Endothelial cell of umbilical vein (primary cell): ENCODE measurements around the gene PECR. TPM values are rescaled to one million over a fixed set of nuclear protein-coding genes. Genes with fewer than 3 reads are reported as not detected.
"Not testable (repeated sequence)": the region's sequence is repeated elsewhere in the genome, so short reads cannot be mapped to it uniquely, and the experiment has no call there.

Experiments used
- BruUV-seq: library from RNA; stranded (reverse); fragments of 400-500 nt; replicated peaks from 2 replicates; lab custom pipeline; 2021; lab: Mats Ljungman, UMichigan
- CTCF ChIA-PET: fragments of 300-600, 350-600 bp; sonication (Branson Sonifier 250); formaldehyde crosslinking; loops from one replicate; lab custom pipeline; 2021; ENCODE audit warnings: antibody characterized with exemption, inconsistent platforms; lab: Charles Lee
- POLR2A ChIA-PET: fragments of 300-600, 350-600 bp; sonication (Branson Sonifier 250); formaldehyde crosslinking; loops from one replicate; lab custom pipeline; 2021; ENCODE audit warnings: antibody characterized with exemption, inconsistent platforms; lab: Charles Lee
- DNase-seq: peaks from one replicate; pipeline ENCODE4 v3.0.0-alpha.2; 2011; ENCODE audit warnings: low read depth, low spot score
- FAIRE-seq: peaks from 2 replicates; lab custom pipeline; 2011; peaks lifted over from hg19 to GRCh38; lab: Jason Lieb, UNC
- H2AFZ ChIP-seq: 2 replicates; pipeline ENCODE4 v1.6.0; 2012; ENCODE audit warnings: low read depth, low read length, control low read depth, inconsistent platforms
- H3K27ac ChIP-seq: 2 replicates; pipeline ENCODE4 v1.5.1; 2011; ENCODE audit warnings: low read depth, mild to moderate bottlenecking, control low read depth, low read length, moderate library complexity; ENCODE audit not compliant: insufficient read depth
- H3K27me3 ChIP-seq, 2 experiments: 2 replicates each; pipeline versions ENCODE4 v1.6.0 to v1.6.1; 2011; ENCODE audit warnings: low read length in 2 of 2, mixed read lengths in 1 of 2; ENCODE audit not compliant: control insufficient read depth in 2 of 2, insufficient read depth in 2 of 2
- H3K36me3 ChIP-seq, 2 experiments: 2 replicates in 1 of 2; 3 replicates in 1 of 2; pipeline ENCODE4 v1.5.1; 2011; ENCODE audit warnings: low read length in 2 of 2, mild to moderate bottlenecking in 1 of 2, moderate library complexity in 1 of 2; ENCODE audit not compliant: control insufficient read depth in 2 of 2, insufficient read depth in 2 of 2; ENCODE audit errors: extremely low read depth in 1 of 2
- H3K4me1 ChIP-seq: 3 replicates; pipeline ENCODE4 v1.5.1; 2011; ENCODE audit warnings: mild to moderate bottlenecking, low read length; ENCODE audit not compliant: control insufficient read depth, insufficient read depth; ENCODE audit errors: extremely low read depth
- H3K4me2 ChIP-seq: 2 replicates; pipeline ENCODE4 v1.6.1; 2011; ENCODE audit warnings: low read length, control low read depth, mixed read lengths; ENCODE audit not compliant: insufficient read depth
- H3K4me3 ChIP-seq, 3 experiments: fragments of 200-600 bp in 1 of 3; sonication (generic), shearing (Covaris generic) in 1 of 3; replicated peaks in 1 of 3; 2 replicates each; pipeline ENCODE4 v1.5.1; 2011 to 2016; ENCODE audit warnings: control low read depth in 3 of 3, low read length in 3 of 3, mild to moderate bottlenecking in 2 of 3, inconsistent platforms in 1 of 3, low read depth in 1 of 3, moderate library complexity in 1 of 3; ENCODE audit not compliant: insufficient read depth in 1 of 3
- H3K79me2 ChIP-seq: 2 replicates; pipeline ENCODE4 v1.6.0; 2012; ENCODE audit warnings: low read length, inconsistent platforms; ENCODE audit not compliant: control insufficient read depth, insufficient read depth
- H3K9ac ChIP-seq: replicated peaks from 2 replicates; pipeline ENCODE3; 2011; ENCODE audit warnings: low read length, control low read depth; ENCODE audit not compliant: insufficient read depth; ENCODE audit errors: extremely low read depth
- H3K9me1 ChIP-seq: replicated peaks from 3 replicates; pipeline ENCODE4 v1.6.0; 2011; ENCODE audit warnings: mild to moderate bottlenecking, low read length; ENCODE audit not compliant: control insufficient read depth, insufficient read depth; ENCODE audit errors: extremely low read depth
- H3K9me3 ChIP-seq: replicated peaks from 2 replicates; pipeline ENCODE4 v1.5.1; 2012; ENCODE audit warnings: low read length, inconsistent platforms; ENCODE audit not compliant: control insufficient read depth, insufficient read depth
- H4K20me1 ChIP-seq: replicated peaks from 2 replicates; pipeline ENCODE3; 2011; ENCODE audit warnings: mild to moderate bottlenecking, low read length; ENCODE audit not compliant: control insufficient read depth, insufficient read depth; ENCODE audit errors: extremely low read depth
- CTCF ChIP-seq, 2 donors: IDR thresholded peaks; 1 replicate in 1 of 2; 2 replicates in 1 of 2; pipeline ENCODE4 v1.5.1; 2011; ENCODE audit warnings: low read length in 2 of 2, mild to moderate bottlenecking in 2 of 2, moderate library complexity in 2 of 2, control low read depth in 1 of 2, inconsistent platforms in 1 of 2, low read depth in 1 of 2; ENCODE audit not compliant: insufficient read depth in 1 of 2; ENCODE audit errors: extremely low read depth in 1 of 2
- EZH2 ChIP-seq: IDR thresholded peaks from 2 replicates; pipeline ENCODE4 v1.6.1; 2012; ENCODE audit warnings: borderline replicate concordance, low read depth, mild to moderate bottlenecking, moderate library complexity, low read length, inconsistent platforms; ENCODE audit not compliant: severe bottlenecking
- FOS ChIP-seq: IDR thresholded peaks from 2 replicates; pipeline ENCODE4 v1.6.1; 2011; ENCODE audit warnings: mild to moderate bottlenecking, low read length, moderate library complexity, borderline replicate concordance; ENCODE audit not compliant: insufficient read depth
- GATA2 ChIP-seq: IDR thresholded peaks from 2 replicates; pipeline ENCODE4 v1.7.0; 2011; ENCODE audit warnings: low read depth, mild to moderate bottlenecking, moderate library complexity, mixed read lengths, low read length; ENCODE audit not compliant: insufficient read length, insufficient read depth
- JUN ChIP-seq: IDR thresholded peaks from 2 replicates; pipeline ENCODE4 v1.6.1; 2011; ENCODE audit warnings: borderline replicate concordance, low read depth; ENCODE audit not compliant: insufficient read length, insufficient read depth
- MAX ChIP-seq: IDR thresholded peaks from 2 replicates; pipeline ENCODE4 v1.6.1; 2011; ENCODE audit not compliant: insufficient read depth, insufficient read length
- MYC ChIP-seq: IDR thresholded peaks from one replicate; pipeline ENCODE4 v1.6.1; 2011; ENCODE audit warnings: mild to moderate bottlenecking, low read depth, low read length
- POLR2A ChIP-seq: IDR thresholded peaks from 2 replicates; pipeline ENCODE4 v1.6.1; 2012; ENCODE audit warnings: low read depth, mild to moderate bottlenecking, control low read depth, low read length
- POLR2AphosphoS5 ChIP-seq: IDR thresholded peaks from 2 replicates; pipeline ENCODE4 v1.6.1; 2012; ENCODE audit warnings: low read depth, mild to moderate bottlenecking, control low read depth, low read length, moderate library complexity; ENCODE audit not compliant: insufficient read depth
- dilution Hi-C: fragments of 300-500 bp; cut with MboI; formaldehyde crosslinking; loops from one replicate; pipeline ENCODE4 v1.15.0; 2019; ENCODE audit warnings: low sequenced_read_pairs; ENCODE audit not compliant: extremely low pct_ligation_motif_present
- intact Hi-C: fragments of 100-400 bp; cut with micrococcal nuclease; formaldehyde crosslinking; loops from one replicate; pipeline ENCODE4 v1.10.0; 2022
- polyA plus RNA-seq, 4 experiments: library from polyadenylated mRNA; depleted of rRNA in 3 of 4; stranded (reverse) in 3 of 4; unstranded in 1 of 4; fragments of >200 nt; gene quantifications; 2 replicates each; pipeline versions ENCODE4 v1.2.1 to v1.2.3, GENCODE V29; 2011 to 2012; ENCODE audit warnings: missing spikeins in 1 of 4
- total RNA-seq: library from RNA; stranded (reverse); gene quantifications from 2 replicates; pipeline ENCODE4 v1.2.3, GENCODE V29; 2021

Gene PECR
- total and polyA plus RNA-seq, 2 donors (not counting 3 experiments of a cell fraction or from before 2014, with no cell fraction given), result 4.1 to 6.2 TPM

GRCh38 chr2:215994911-215995310 is 86.7 kb downstream of the PECR start:
- TF ChIP-seq POLR2A (no peak), MYC (no peak), CTCF (IDR thresholded peaks at IDR 0.05; ENCODE audit: extremely low read depth in 1 of 2, insufficient read depth in 1 of 2, low read depth in 1 of 2, low read length in 2 of 2) (no peak), JUN (no peak), GATA2 (no peak), POLR2AphosphoS5 (no peak), MAX (no peak), FOS (no peak), EZH2 (no peak)
- ChIA-PET CTCF (interaction anchor here (1.0 kb wide), 1 partner anchor 29 kb away, joined by 3 read pairs; no protein-coding TSS in a partner anchor), POLR2A (no interaction called here)
- H3K4me3 ChIP-seq, result no peak overlapping the region
- no peaks in the 10 kb centered on the region for H3K79me2 ChIP-seq
- H3K4me2 ChIP-seq, result no peak overlapping the region
- DNase-seq (no peak), FAIRE-seq (no peak)
- H3K4me1 ChIP-seq, result no peaks in the 10 kb centered on the region
- H3K27me3 ChIP-seq, result no peaks in the 10 kb centered on the region
- no peaks in the 10 kb centered on the region for H3K9me1 ChIP-seq
- H3K9ac ChIP-seq, result no peak overlapping the region
- BruUV-seq, result no TSS peak
- dilution Hi-C loops (no loop called here), intact Hi-C loops (no loop called here)
- H3K36me3 ChIP-seq, result no peaks in the 10 kb centered on the region
- no peak overlapping the region for H3K27ac ChIP-seq
- no peaks in the 10 kb centered on the region for H4K20me1 ChIP-seq
- no peaks in the 10 kb centered on the region for H3K9me3 ChIP-seq
- no peak overlapping the region for H2AFZ ChIP-seq

DNA sequence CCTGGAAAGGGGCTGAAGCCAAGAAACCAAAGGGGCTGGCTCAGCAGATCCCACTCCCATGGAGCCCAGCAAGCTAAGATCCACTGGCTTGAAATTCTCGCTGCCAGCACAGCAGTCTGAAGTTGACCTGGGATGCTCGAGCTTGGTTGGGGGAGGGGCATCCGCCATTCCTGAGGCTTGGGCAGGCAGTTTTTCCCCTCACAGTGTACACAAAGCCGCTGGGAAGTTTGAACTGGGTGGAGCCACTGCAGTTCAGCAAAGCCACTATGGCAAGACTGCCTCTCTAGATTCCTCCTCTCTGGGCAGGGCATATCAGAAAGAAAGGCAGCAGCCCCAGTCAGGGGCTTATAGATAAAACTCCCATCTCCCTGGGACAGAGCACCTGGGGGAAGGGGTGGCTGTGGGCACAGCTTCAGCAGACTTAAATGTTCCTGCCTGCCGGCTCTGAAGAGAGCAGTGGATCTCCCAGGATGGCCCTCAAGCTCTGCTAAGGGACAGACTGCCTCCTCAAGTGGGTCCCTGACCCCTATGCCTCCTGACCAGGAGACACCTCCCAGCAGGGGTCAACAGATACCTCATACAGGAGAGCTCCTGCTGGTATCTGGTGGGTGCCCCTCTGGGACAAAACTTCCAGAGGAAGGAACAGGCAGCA is 92.9 kb downstream of the PECR start:
- H3K27ac ChIP-seq, H3K4me3 ChIP-seq, dilution Hi-C loops, H4K20me1 ChIP-seq, H3K4me2 ChIP-seq, H3K79me2 ChIP-seq, FAIRE-seq, H3K4me1 ChIP-seq, intact Hi-C loops, POLR2A ChIA-PET, H3K9ac ChIP-seq, H3K9me1 ChIP-seq, H3K27me3 ChIP-seq, CTCF ChIA-PET, H2AFZ ChIP-seq, BruUV-seq, H3K36me3 ChIP-seq, DNase-seq, H3K9me3 ChIP-seq: not testable (repeated sequence)
